Astrocyte (in vitro differentiated cells and primary cell): Measurements from ENCODE around the gene GABBR1.

Experiments used
- CTCF ChIP-seq: IDR thresholded peaks from 2 replicates; pipeline ENCODE4 v1.5.1; 2011; ENCODE audit warnings: low read depth, mild to moderate bottlenecking, inconsistent platforms, low read length, moderate library complexity; ENCODE audit not compliant: insufficient read depth
- EZH2 ChIP-seq: IDR thresholded peaks from 2 replicates; pipeline ENCODE4 v1.6.1; 2012; ENCODE audit warnings: mild to moderate bottlenecking, low read length, inconsistent platforms; ENCODE audit not compliant: insufficient read depth

- TF ChIP-seq EZH2 (no peak), CTCF (no peak)
Measured at GRCh38 chr6:29652198-29652584, 19.2 kb upstream of the GABBR1 start.
